HL-60/S4 (cell line): ENCODE data around the gene TNFRSF14.

ENCODE experiments used
- in situ Hi-C: fragments of 300-500 bp; cut with MboI; formaldehyde crosslinking; loops from 2 replicates; pipeline ENCODE4 v1.14.3; 2022; ENCODE audit warnings: low sequenced_read_pairs

TNFRSF14 gene

GRCh38 chr1:2556277-2556677 lies at the start of gene TNFRSF14:
TNFRSF14 (plus strand) TSS chr1:2556371; CDS start chr1:2556665, 294 bp downstream.
- in situ Hi-C loops = no loop called here

DNA sequence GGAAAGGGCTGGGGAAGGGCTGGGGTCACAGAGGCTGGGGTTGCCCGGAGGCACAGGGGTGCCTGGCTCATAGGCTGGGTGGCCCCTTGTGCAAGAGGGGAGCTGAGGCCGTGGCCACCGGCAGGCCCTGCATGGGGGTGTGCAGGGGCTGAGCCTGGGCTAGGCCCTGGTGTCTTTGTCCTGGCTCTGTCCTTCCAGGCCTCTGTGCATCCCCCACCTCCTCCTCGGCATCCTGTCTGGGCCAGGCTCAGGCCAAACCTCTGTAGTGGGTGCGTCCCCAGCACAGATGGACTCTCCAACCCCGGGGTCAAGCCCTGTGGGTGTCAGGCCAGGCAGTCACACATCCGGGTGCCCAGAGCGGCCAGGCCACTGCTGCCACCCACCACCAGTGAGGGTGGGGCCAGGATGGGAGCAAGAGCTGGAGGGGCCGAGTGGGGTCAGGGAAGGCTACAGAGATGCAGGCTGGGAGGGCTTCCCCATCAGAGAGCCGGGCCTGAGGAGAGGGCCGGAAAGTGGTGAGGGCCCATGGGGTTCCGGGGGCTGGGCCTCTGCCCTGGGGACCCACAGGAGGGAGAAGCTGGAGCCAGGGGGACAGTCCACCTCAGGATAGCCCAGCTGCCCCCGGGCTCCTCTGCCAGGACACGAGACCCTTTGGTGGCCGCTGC lies 49.1 kb upstream of the TNFRSF14 start:
- in situ Hi-C loops = no loop called here

DNA sequence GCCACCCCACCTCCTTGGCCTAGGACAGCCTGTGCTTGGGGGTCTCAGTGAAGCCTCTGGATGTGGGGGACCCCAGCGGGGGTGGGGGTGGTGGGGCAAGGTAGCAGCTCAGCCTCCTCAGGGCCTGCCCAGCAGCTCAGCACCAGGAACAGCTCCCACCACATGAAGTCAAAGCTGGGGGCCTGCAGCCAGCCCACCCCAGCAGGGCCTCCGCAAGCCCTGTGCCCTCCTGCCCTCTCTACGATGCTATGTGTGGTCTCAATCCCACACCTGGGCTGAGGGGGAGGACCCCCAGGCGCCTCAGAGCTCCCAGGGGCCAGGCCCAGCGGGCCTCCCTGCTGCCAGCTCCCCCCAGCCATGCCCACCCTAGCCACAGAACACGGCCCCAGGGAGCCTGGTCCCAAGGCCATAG lies 48.4 kb upstream of the TNFRSF14 start:
- in situ Hi-C loops = no loop called here

DNA sequence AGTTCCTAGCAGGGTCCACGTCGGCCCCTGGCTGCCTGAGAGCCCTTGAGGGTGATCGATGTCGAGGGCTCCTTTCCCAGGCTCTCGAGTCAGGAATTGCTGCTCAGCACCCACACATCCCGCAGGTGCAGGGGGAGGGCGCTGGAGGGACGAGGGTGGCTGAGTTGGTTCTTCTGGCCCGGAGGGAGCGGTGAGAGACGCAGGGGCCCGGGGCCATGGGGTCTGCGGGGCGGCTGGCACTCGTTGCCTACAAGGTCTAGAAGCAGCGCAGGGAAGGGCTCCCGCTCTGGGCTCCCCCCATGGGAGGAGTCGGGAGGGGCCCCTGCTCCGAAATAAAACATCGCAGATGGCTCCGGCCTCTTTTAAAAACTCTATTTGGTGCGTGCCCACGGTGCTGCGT lies 48.0 kb upstream of the TNFRSF14 start:
- in situ Hi-C loops = no loop called here

- in situ Hi-C loops = no loop called here
Observed at GRCh38 chr1:2508751-2509150, 47.4 kb upstream of the TNFRSF14 start.

- in situ Hi-C loops = no loop called here
Observed at GRCh38 chr1:2509589-2509988, 46.6 kb upstream of the TNFRSF14 start.

DNA sequence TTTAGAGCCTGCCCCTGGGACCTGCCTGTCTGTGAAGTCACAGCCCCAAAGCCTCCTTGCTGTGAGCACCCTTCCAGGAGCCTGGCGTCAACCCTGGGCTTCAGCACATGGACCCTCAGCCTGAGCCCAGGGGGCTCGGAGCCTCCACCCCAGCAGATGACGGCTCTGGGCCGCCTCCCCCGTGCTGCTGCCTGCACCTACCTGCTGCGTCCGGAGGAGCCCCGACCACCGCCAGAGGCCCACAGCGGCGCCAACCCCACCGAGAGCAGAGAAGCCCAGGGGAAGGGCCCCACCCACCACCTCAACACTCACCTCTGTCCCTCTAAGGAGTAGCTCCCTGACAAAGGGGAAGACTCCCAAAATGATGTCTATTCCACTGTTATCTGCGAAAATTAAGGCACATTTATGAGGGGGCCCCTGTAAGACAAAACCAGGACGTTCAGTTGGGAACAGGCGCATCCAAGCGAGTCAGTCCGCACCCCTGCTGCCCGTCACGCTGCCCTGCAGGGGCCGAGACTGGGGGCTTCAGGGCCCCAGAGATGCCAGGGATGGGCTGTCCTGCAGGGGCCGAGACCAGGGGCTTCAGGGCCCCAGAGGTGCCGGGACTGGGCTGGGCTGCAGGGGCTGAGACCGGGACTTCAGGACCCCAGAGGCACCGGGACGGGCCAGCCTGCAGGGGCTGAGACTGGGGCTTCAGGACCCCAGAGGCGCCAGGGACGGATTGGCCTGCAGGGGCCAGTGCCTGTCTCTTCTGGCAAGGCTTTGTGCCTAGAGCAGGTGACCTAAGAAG lies 45.6 kb upstream of the TNFRSF14 start:
- in situ Hi-C loops = no loop called here

DNA sequence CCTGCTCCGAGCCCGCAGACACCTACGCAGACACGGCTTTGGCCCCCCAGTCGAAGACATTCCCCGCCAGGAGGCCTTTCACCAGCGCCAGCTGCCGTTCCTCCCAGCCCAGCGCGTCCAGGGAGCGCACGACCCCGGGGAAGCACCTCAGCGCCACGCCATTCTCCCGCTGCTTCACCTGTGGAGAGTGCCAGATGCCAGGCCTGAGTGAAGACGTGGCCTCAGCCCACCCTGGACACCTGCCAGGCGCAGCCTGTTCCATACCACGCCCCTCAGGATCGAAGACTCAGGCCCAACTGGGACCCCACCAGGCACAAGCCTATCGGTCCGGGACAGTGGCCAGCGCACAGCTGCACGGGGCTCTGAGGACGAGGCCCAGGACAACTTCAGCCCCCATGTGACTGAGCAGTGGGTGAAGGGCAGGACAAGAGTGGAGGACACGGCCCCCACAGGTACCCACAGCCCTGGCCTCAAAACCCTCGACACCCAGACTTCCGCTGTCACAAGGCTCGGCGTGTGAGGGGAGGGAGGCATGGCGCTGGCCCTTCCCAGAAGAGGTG lies 43.2 kb upstream of the TNFRSF14 start:
- in situ Hi-C loops = no loop called here

DNA sequence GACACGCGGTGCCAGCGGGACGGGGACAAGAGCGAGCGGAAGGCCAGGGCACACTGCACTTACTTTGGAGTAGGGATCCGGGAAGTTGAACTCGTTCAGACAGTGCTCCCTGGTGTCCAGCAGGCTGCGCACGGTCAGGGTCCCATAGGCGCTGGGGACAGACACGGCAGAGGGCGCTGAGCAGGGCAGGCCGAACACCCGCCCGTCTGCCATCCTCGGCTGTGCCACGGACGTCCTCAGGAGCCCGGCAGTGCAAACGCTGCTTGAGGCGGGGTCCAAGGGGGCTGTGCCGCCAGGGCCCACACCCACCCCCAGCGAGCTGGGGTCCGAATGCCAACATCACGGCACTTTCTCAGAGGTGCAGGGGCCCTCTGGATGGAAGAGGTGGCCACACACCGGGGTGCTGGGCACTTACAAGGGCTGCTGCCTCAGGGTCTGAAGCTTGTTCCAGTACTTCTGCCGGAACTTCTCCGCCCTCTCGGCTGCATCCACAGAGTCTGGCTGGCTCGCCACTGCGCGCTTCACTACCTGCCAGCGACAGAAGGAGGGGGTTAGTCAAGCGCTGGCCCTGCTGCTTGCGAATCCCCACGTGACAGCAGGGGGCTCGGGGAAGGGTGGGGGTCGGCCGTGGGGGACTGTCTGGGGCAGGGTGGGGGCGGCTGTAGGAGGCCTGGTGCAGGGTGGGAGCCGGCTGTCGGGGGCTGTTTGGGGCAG lies 42.1 kb upstream of the TNFRSF14 start:
- in situ Hi-C loops = no loop called here

- in situ Hi-C loops = no loop called here
Observed at GRCh38 chr1:2514863-2515762, 41.1 kb upstream of the TNFRSF14 start.

DNA sequence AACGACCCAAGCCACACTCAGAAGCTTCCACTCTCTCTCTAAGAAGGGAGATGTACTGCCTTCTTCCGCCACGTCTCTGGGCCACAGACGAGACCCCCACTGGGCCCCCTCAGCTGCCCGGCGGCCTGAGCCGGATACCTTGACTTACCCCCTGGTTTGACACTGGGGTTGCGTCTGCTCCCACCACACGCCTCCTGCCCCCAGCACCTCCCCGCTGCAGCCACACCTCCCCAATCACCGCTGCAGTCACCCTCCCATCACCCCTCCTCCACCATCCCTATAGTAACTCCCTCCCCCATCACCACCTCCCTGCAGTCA lies 40.4 kb upstream of the TNFRSF14 start:
- in situ Hi-C loops = no loop called here

- in situ Hi-C loops = no loop called here
Observed at GRCh38 chr1:2516124-2516523, 40.0 kb upstream of the TNFRSF14 start.

DNA sequence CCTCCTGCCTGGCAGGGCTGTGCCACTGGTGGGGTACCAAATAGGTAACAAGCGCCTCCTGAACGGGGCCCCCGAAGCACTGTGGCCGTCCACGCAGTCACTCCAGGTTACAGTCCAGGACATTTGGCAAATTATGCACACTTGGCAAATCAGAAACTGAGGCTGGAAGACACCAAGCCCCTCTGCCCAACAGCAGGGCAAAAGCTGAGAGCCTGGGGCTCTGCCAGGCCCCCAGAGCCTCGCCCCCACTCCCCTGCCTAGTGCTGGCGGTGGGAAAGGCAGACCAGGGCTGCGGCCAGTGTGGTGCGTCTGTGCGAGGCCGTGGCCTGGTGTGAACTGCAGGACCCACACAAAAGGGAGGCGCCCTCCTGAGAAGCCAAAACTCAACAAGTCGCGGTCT lies 39.2 kb upstream of the TNFRSF14 start:
- in situ Hi-C loops = no loop called here

- in situ Hi-C loops = no loop called here
Observed at GRCh38 chr1:2517966-2518365, 38.2 kb upstream of the TNFRSF14 start.

- in situ Hi-C loops = no loop called here
Observed at GRCh38 chr1:2518528-2518927, 37.6 kb upstream of the TNFRSF14 start.

DNA sequence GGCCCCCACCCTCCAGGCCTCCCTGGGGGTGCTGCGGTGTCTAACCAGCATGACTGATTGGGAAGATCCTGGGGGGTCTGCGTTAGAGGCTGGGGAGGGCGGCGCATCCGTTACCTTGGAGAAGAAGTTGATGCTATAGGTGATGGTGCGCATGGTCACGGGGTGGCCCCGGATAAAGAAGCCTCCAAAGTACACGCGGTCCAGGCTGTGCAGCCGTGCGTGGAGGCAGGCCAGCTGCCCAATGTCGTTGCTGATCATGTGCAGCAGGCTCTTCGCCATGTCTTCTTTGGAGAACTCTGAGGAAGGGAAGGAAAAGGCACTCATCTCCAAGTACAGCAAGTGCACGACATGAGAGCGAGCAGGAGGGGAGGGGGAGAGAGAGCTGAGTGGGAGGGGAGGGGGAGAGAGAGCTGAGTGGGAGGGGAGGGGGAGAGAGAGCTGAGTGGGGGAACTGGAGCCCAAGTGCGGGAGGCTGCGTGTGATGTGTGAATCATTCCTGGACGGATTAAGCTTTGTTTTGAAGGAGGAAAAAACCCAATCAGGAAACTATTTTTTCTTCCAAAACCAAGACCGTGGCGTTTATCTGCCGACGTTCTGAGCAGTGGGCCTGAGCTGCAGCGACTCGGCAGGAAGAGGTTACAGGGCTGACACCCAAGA lies 37.0 kb upstream of the TNFRSF14 start:
- in situ Hi-C loops = no loop called here

- in situ Hi-C loops = no loop called here
Observed at GRCh38 chr1:2519729-2520128, 36.4 kb upstream of the TNFRSF14 start.

DNA sequence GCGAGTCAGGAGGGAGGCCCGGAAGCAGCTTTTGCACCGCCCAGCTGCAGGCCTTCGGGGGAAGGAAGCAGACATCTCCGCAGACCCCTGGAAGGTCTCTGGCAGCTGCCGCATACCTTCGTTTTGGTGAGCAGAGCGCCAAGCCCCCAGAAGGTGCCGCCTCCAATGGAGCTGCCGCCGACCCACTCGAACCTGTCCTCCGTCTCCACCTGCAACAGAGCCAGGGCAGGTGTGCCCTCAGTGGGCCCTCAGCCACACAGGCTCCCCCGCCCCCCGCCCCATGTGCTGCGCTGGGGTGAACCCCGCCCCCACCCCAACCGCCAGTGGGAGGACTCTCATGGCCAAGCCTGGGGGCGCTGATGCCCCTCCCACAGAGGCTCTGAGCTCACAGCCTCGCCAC lies 36.0 kb upstream of the TNFRSF14 start:
- in situ Hi-C loops = no loop called here

GRCh38 chr1:2520806-2521205 lies 35.4 kb upstream of the TNFRSF14 start:
- in situ Hi-C loops = no loop called here

DNA sequence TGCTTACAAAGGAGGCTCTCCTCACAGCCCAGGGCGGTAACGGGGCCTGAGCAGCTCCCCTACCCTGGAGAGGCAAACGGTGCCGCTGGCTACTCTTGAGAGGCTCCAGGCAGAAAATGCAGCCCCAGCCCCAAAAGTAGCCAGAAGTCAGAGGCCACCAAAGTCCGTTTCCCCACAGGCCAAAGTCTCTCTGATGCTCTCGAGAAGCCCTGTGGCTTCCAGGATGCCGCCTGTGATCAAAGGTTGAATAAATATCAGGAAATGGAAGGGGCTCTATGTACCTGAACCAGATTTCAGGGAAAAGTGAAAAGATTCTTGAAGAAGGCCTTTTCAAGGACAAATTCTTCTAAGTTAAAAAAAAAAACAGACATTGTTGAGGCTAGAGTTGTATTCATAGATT lies 33.9 kb upstream of the TNFRSF14 start:
- in situ Hi-C loops = no loop called here
